SK-N-MC (cell line): ENCODE results near the gene PAPOLA.
"Not testable (repeated sequence)": the region's sequence is repeated elsewhere in the genome, so short reads cannot be mapped to it uniquely, and the experiment has no call there.

ENCODE experiments used
- DNase-seq: peaks from one replicate; pipeline ENCODE4 v3.0.0-alpha.2; 2011; ENCODE audit warnings: low read depth, low spot score
- H3K27ac ChIP-seq: fragments of 200-600 bp; sonication (generic); 2 replicates; pipeline ENCODE4 v1.5.1; 2016; ENCODE audit warnings: mixed run types
- H3K36me3 ChIP-seq: fragments of 200-600 bp; sonication (generic); 2 replicates; pipeline ENCODE4 v1.6.1; 2017; ENCODE audit warnings: antibody characterized with exemption, low read length, mixed read lengths; ENCODE audit not compliant: insufficient read depth
- H3K4me3 ChIP-seq: fragments of 200-600 bp; sonication (generic); 2 replicates; pipeline ENCODE4 v1.5.1; 2016
- H3K9ac ChIP-seq: fragments of 200-600 bp; sonication (generic); 2 replicates; pipeline ENCODE4 v1.8.0; 2017; ENCODE audit warnings: mixed run types, mixed read lengths; ENCODE audit not compliant: insufficient read length
- H3K9me3 ChIP-seq: fragments of 200-600 bp; sonication (generic); 2 replicates; pipeline ENCODE4 v1.6.1; 2017; ENCODE audit warnings: low read depth, mild to moderate bottlenecking, antibody characterized with exemption, low read length, moderate library complexity, mixed read lengths
- EZH2 ChIP-seq: fragments of 200-600 bp; sonication (generic); IDR thresholded peaks from one replicate; pipeline ENCODE4 v1.6.1; 2017; ENCODE audit warnings: antibody characterized with exemption
- FOXP2 ChIP-seq: optimal IDR thresholded peaks from 2 replicates; pipeline ENCODE3; 2011; ENCODE audit warnings: mild to moderate bottlenecking, moderate library complexity; ENCODE audit not compliant: insufficient read depth; ENCODE audit errors: extremely low read length, control extremely low read depth
- POLR2AphosphoS5 ChIP-seq: IDR thresholded peaks from 2 replicates; pipeline ENCODE4 v1.6.1; 2012; ENCODE audit warnings: mild to moderate bottlenecking, low read depth, low read length, borderline replicate concordance

The PAPOLA gene

GRCh38 chr14:96494331-96494730, 7.9 kb upstream of the PAPOLA start:
- no peak for DNase-seq
- H3K4me3 ChIP-seq = no peak overlapping the region
- no peak overlapping the region for H3K27ac ChIP-seq
- H3K9ac ChIP-seq = no peak overlapping the region
- H3K36me3 ChIP-seq = no peaks in the 10 kb centered on the region
- TF ChIP-seq POLR2AphosphoS5 (no peak), FOXP2 (no peak), EZH2 (no peak)
- no peaks in the 10 kb centered on the region for H3K9me3 ChIP-seq

GRCh38 chr14:96497087-96497486, 5.1 kb upstream of the PAPOLA start:
- no peak overlapping the region for H3K27ac ChIP-seq

GRCh38 chr14:96497586-96497985, 4.6 kb upstream of the PAPOLA start:
- Histone ChIP-seq H3K27ac (no peak overlapping the region), H3K36me3 (no peaks in the 10 kb centered on the region), H3K4me3 (no peak overlapping the region), H3K9ac (no peak overlapping the region), H3K9me3 (no peaks in the 10 kb centered on the region)
- TF ChIP-seq EZH2 (no peak), FOXP2 (no peak), POLR2AphosphoS5 (no peak)
- no peak for DNase-seq

More at GRCh38 chr14:96497087-96497486, 5.1 kb upstream of the PAPOLA start:
- Histone ChIP-seq H3K9ac (no peak overlapping the region), H3K36me3 (no peaks in the 10 kb centered on the region), H3K9me3 (no peaks in the 10 kb centered on the region), H3K4me3 (no peak overlapping the region)
- TF ChIP-seq EZH2 (no peak), FOXP2 (no peak), POLR2AphosphoS5 (no peak)
- DNase-seq = no peak

- H3K9me3 ChIP-seq = peaks cover 3% of the 10 kb centered on the region
- H3K4me3 ChIP-seq = peak overlapping the region; percentile 99
- peak overlapping the region; percentile 87 for H3K9ac ChIP-seq
- no peak for DNase-seq
- H3K27ac ChIP-seq = peak overlapping the region; percentile 75
- no peak for TF ChIP-seq FOXP2
- no peak for TF ChIP-seq EZH2
- H3K36me3 ChIP-seq = peaks cover 26% of the 10 kb centered on the region
Measured at GRCh38 chr14:96501217-96501739, 904 bp upstream of the PAPOLA start.

- Histone ChIP-seq H3K4me3 (peak overlapping the region; percentile 99), H3K36me3 (peaks cover 33% of the 10 kb centered on the region), H3K27ac (peak overlapping the region; percentile 75), H3K9ac (peak overlapping the region; percentile 87), H3K9me3 (peaks cover 10% of the 10 kb centered on the region)
- TF ChIP-seq EZH2 (no peak), POLR2AphosphoS5 (no peak), FOXP2 (no peak)
- DNase-seq = no peak
Measured at GRCh38 chr14:96502621-96503305, 581 bp downstream of the PAPOLA start.

- no peak for TF ChIP-seq POLR2AphosphoS5
- TF ChIP-seq FOXP2 = no peak
- TF ChIP-seq EZH2 = no peak
- Histone ChIP-seq H3K36me3 (peaks cover 33% of the 10 kb centered on the region), H3K27ac (peak overlapping the region; percentile 75)
Measured at GRCh38 chr14:96503306-96503679, 1.1 kb downstream of the PAPOLA start.

GRCh38 chr14:96504353-96504752, 2.2 kb downstream of the PAPOLA start:
- Histone ChIP-seq H3K36me3 (peaks cover 33% of the 10 kb centered on the region), H3K4me3 (peak overlapping the region; percentile 99)
- not testable (repeated sequence) for H3K9ac ChIP-seq, H3K9me3 ChIP-seq, DNase-seq, H3K27ac ChIP-seq

More at GRCh38 chr14:96503306-96503679, 1.1 kb downstream of the PAPOLA start:
- no peak for DNase-seq
- peak overlapping the region; percentile 99 for H3K4me3 ChIP-seq
- H3K9ac ChIP-seq = peak overlapping the region; percentile 87
- peaks cover 10% of the 10 kb centered on the region for H3K9me3 ChIP-seq

- TF ChIP-seq FOXP2 (no peak), EZH2 (no peak), POLR2AphosphoS5 (no peak)
- no peak overlapping the region for H3K4me3 ChIP-seq
- peaks cover 10% of the 10 kb centered on the region for H3K9me3 ChIP-seq
- DNase-seq = no peak
- H3K9ac ChIP-seq = no peak overlapping the region
- H3K27ac ChIP-seq = no peak overlapping the region
- H3K36me3 ChIP-seq = peaks cover 33% of the 10 kb centered on the region
Measured at GRCh38 chr14:96507723-96508122, 5.5 kb downstream of the PAPOLA start.

- DNase-seq = no peak
- TF ChIP-seq EZH2 = no peak
- TF ChIP-seq POLR2AphosphoS5 = no peak
- no peak for TF ChIP-seq FOXP2
- H3K9ac ChIP-seq = no peak overlapping the region
- peaks cover 10% of the 10 kb centered on the region for H3K9me3 ChIP-seq
- no peak overlapping the region; the same call in 1 of the 2 replicates for H3K27ac ChIP-seq
- H3K36me3 ChIP-seq = peaks cover 31% of the 10 kb centered on the region
- H3K4me3 ChIP-seq = no peak overlapping the region
Measured at GRCh38 chr14:96508900-96509299, 6.7 kb downstream of the PAPOLA start.
